ENCODE measurements around the gene LTBP4.

Gene LTBP4

GRCh38 chr19:40604171-40604646 lies 3.0 kb downstream of the LTBP4 start:
- TF ChIP-seq Cebpa-rat (IDR thresholded peaks at IDR 0.05): no peak
- Histone ChIP-seq H4K20me1 (peaks cover 0 to 19% (median 0%) of the 10 kb centered on the region in 11 experiments; a peak in 6 of 22 replicates), H3K36me3 (no peaks in the 10 kb centered on the region), H3K9me3 (replicated peaks in 1 of 11) (no peaks in the 10 kb centered on the region), H3K4me3 (peak overlapping the region in 8 of 10 experiments; percentile 60 to 78 (median 62); a peak in 14 of 20 replicates), H3K9ac (no peak overlapping the region; a peak in 1 of 22 replicates), H3K27me3 (peaks cover 0 to 18% (median 0%) of the 10 kb centered on the region in 11 experiments; a peak in 6 of 22 replicates), H3K4me2 (peak overlapping the region; percentile 93 to 100 (median 100)), H3K27ac (peak overlapping the region in 1 of 11 experiments; percentile 59; a peak in 2 of 22 replicates), H3K4me1 (peaks cover 55 to 85% (median 78%) of the 10 kb centered on the region in 10 experiments)

- peaks cover 0 to 12% (median 0%) of the 10 kb centered on the region in 11 experiments; a peak in 6 of 22 replicates for H3K27me3 ChIP-seq
- peak overlapping the region; percentile 93 to 100 (median 100) for H3K4me2 ChIP-seq
- peaks cover 0 to 18% (median 0%) of the 10 kb centered on the region in 11 experiments; a peak in 6 of 22 replicates for H4K20me1 ChIP-seq
- H3K4me1 ChIP-seq: peaks cover 53 to 85% (median 77%) of the 10 kb centered on the region in 10 experiments
- no peaks in the 10 kb centered on the region for H3K9me3 ChIP-seq (replicated peaks in 1 of 11)
- peak overlapping the region in 10 of 11 experiments; percentile 34 to 78 (median 72); a peak in 20 of 22 replicates for H3K27ac ChIP-seq
- peak overlapping the region; percentile 49 to 79 (median 70); a peak in 19 of 22 replicates for H3K9ac ChIP-seq
- no peak for TF ChIP-seq Cebpa-rat (IDR thresholded peaks at IDR 0.05)
- peak overlapping the region; percentile 56 to 75 (median 63) for H3K4me3 ChIP-seq
- H3K36me3 ChIP-seq: no peaks in the 10 kb centered on the region
Observed at GRCh38 chr19:40604647-40605215, 3.6 kb downstream of the LTBP4 start.

- Histone ChIP-seq H3K4me1 (peaks cover 51 to 83% (median 75%) of the 10 kb centered on the region in 10 experiments), H3K4me3 (peak overlapping the region; percentile 56 to 75 (median 63)), H3K27ac (peak overlapping the region; percentile 1 to 78 (median 71); a peak in 21 of 22 replicates), H3K36me3 (no peaks in the 10 kb centered on the region), H3K9ac (peak overlapping the region; percentile 49 to 79 (median 70); a peak in 21 of 22 replicates), H3K4me2 (peak overlapping the region; percentile 93 to 100 (median 100)), H3K27me3 (peaks cover 0 to 6% (median 0%) of the 10 kb centered on the region in 11 experiments; a peak in 6 of 22 replicates), H4K20me1 (peaks cover 0 to 18% (median 0%) of the 10 kb centered on the region in 11 experiments; a peak in 6 of 22 replicates), H3K9me3 (replicated peaks in 1 of 11) (no peaks in the 10 kb centered on the region)
- no peak for TF ChIP-seq Cebpa-rat (IDR thresholded peaks at IDR 0.05)
Observed at GRCh38 chr19:40605216-40605971, 4.2 kb downstream of the LTBP4 start.

- Histone ChIP-seq H3K4me3 (no peak overlapping the region), H3K4me2 (peak overlapping the region in 1 of 11 experiments; percentile 11; a peak in 3 of 22 replicates), H3K27me3 (no peaks in the 10 kb centered on the region), H3K4me1 (peaks cover 50 to 85% (median 72%) of the 10 kb centered on the region in 10 experiments), H3K9me3 (replicated peaks in 1 of 11) (no peaks in the 10 kb centered on the region), H3K9ac (no peak overlapping the region; a peak in 1 of 22 replicates), H3K27ac (no peak overlapping the region), H3K36me3 (no peaks in the 10 kb centered on the region), H4K20me1 (peaks cover 0 to 15% (median 0%) of the 10 kb centered on the region in 11 experiments; a peak in 6 of 22 replicates)
- TF ChIP-seq Cebpa-rat (IDR thresholded peaks at IDR 0.05): no peak
Observed at GRCh38 chr19:40607311-40608239, 6.4 kb downstream of the LTBP4 start.

GRCh38 chr19:40608240-40608621 lies 7.1 kb downstream of the LTBP4 start:
- Histone ChIP-seq H4K20me1 (peaks cover 0 to 9% (median 0%) of the 10 kb centered on the region in 11 experiments; a peak in 6 of 22 replicates), H3K4me3 (no peak overlapping the region), H3K9me3 (replicated peaks in 1 of 11) (peaks cover 0 to 4% (median 0%) of the 10 kb centered on the region in 11 experiments; a peak in 1 of 22 replicates), H3K36me3 (no peaks in the 10 kb centered on the region), H3K4me2 (peak overlapping the region in 4 of 11 experiments; percentile 10 to 99 (median 98); a peak in 2 of 22 replicates), H3K27me3 (no peaks in the 10 kb centered on the region), H3K9ac (no peak overlapping the region; a peak in 1 of 22 replicates), H3K27ac (no peak overlapping the region), H3K4me1 (peaks cover 43 to 85% (median 67%) of the 10 kb centered on the region in 10 experiments)
- TF ChIP-seq Cebpa-rat (IDR thresholded peaks at IDR 0.05): no peak

GRCh38 chr19:40608957-40609356 lies 7.8 kb downstream of the LTBP4 start:
- Histone ChIP-seq H3K4me2 (peak overlapping the region; percentile 89 to 100 (median 99)), H3K27me3 (no peaks in the 10 kb centered on the region), H3K27ac (peak overlapping the region in 6 of 11 experiments; percentile 63 to 83 (median 80); a peak in 11 of 22 replicates), H3K9ac (peak overlapping the region; percentile 67 to 83 (median 75); a peak in 20 of 22 replicates), H4K20me1 (peaks cover 0 to 8% (median 0%) of the 10 kb centered on the region in 11 experiments; a peak in 6 of 22 replicates), H3K4me3 (peak overlapping the region; percentile 59 to 76 (median 62); a peak in 19 of 20 replicates), H3K4me1 (peaks cover 41 to 84% (median 64%) of the 10 kb centered on the region in 10 experiments), H3K36me3 (no peaks in the 10 kb centered on the region), H3K9me3 (replicated peaks in 1 of 11) (peaks cover 0 to 5% (median 0%) of the 10 kb centered on the region in 11 experiments; a peak in 1 of 22 replicates)
- no peak for TF ChIP-seq Cebpa-rat (IDR thresholded peaks at IDR 0.05)

GRCh38 chr19:40609561-40610395 lies 8.6 kb downstream of the LTBP4 start:
- peaks cover 34 to 83% (median 64%) of the 10 kb centered on the region in 10 experiments for H3K4me1 ChIP-seq
- TF ChIP-seq Cebpa-rat (IDR thresholded peaks at IDR 0.05): no peak
- peaks cover 0 to 3% (median 0%) of the 10 kb centered on the region in 11 experiments; a peak in 3 of 22 replicates for H4K20me1 ChIP-seq
- peak overlapping the region; percentile 32 to 83 (median 79); a peak in 21 of 22 replicates for H3K27ac ChIP-seq
- peak overlapping the region; percentile 59 to 76 (median 62) for H3K4me3 ChIP-seq
- H3K27me3 ChIP-seq: no peaks in the 10 kb centered on the region
- peaks cover 0 to 5% (median 0%) of the 10 kb centered on the region in 11 experiments; a peak in 1 of 22 replicates for H3K9me3 ChIP-seq (replicated peaks in 1 of 11)
- H3K9ac ChIP-seq: peak overlapping the region; percentile 67 to 83 (median 75)
- no peaks in the 10 kb centered on the region for H3K36me3 ChIP-seq
- peak overlapping the region; percentile 89 to 100 (median 99) for H3K4me2 ChIP-seq

Measured in BLaER1 treated with 17β-estradiol and CSF1 and Interleukin-3, amounts not matched to agents 10 nM and 100 nM (cell line).